Retinal pigment epithelial cell (primary cell): ENCODE data around the gene SPATA16.

Experiments used
- DNase-seq: peaks from one replicate; pipeline ENCODE4 v3.0.0-alpha.2; 2010; ENCODE audit warnings: low read depth
- H3K4me3 ChIP-seq: 2 replicates; pipeline ENCODE4 v1.5.1; 2011; ENCODE audit warnings: mild to moderate bottlenecking, low read length, control low read depth, moderate library complexity
- CTCF ChIP-seq: conservative IDR thresholded peaks from 2 replicates; pipeline ENCODE4 v1.5.1; 2011; ENCODE audit warnings: low read depth, low read length, control low read depth, inconsistent platforms

Gene SPATA16

GRCh38 chr3:173019378-173019777, 121.7 kb downstream of the SPATA16 start:
- no peak overlapping the region for H3K4me3 ChIP-seq
- TF ChIP-seq CTCF: no peak
- DNase-seq: no peak

GRCh38 chr3:173018758-173019157, 122.3 kb downstream of the SPATA16 start:
- no peak for DNase-seq
- TF ChIP-seq CTCF: no peak
- H3K4me3 ChIP-seq: no peak overlapping the region

GRCh38 chr3:173013219-173013832, 127.7 kb downstream of the SPATA16 start:
- H3K4me3 ChIP-seq: no peak overlapping the region
- no peak for TF ChIP-seq CTCF
- no peak for DNase-seq

GRCh38 chr3:173009410-173009809, 131.6 kb downstream of the SPATA16 start:
- DNase-seq: no peak
- no peak for TF ChIP-seq CTCF

GRCh38 chr3:173008978-173009377, 132.1 kb downstream of the SPATA16 start:
- TF ChIP-seq CTCF: no peak
- DNase-seq: no peak
- no peak overlapping the region for H3K4me3 ChIP-seq

More at GRCh38 chr3:173009410-173009809, 131.6 kb downstream of the SPATA16 start:
- H3K4me3 ChIP-seq: no peak overlapping the region

- peak; percentile 57 for DNase-seq
- TF ChIP-seq CTCF: no peak
- H3K4me3 ChIP-seq: no peak overlapping the region
These were observed 133.8 kb downstream of the SPATA16 start for GRCh38 chr3:173007079-173007723.

GRCh38 chr3:173006006-173006405, 135.0 kb downstream of the SPATA16 start:
- DNase-seq: no peak
- TF ChIP-seq CTCF: no peak
- no peak overlapping the region for H3K4me3 ChIP-seq
